Activated naive CD8-positive, alpha-beta T cell treated with anti-CD3 and anti-CD28 coated beads, Interleukin-2, amount 50 U/mL, for 24 hours (primary cell): Measurements from ENCODE around the gene IPO13.

ENCODE experiments used
- ATAC-seq: fragments of 150-1000 bp; cut with Tn5 transposase; one replicate; pipeline ENCODE4 v1.10.0; 2021
- DNase-seq: peaks from one replicate; pipeline ENCODE4 v3.0.0; 2021
- H3K27ac Mint-ChIP-seq: one replicate; pipeline ENCODE4 v1.8.0; 2021; ENCODE audit warnings: mild to moderate bottlenecking, mixed read lengths
- H3K27me3 Mint-ChIP-seq: one replicate; pipeline ENCODE4 v1.8.0; 2021; ENCODE audit warnings: mixed read lengths
- H3K36me3 Mint-ChIP-seq: one replicate; pipeline ENCODE4 v1.8.0; 2021; ENCODE audit warnings: low read depth, mixed read lengths
- H3K4me1 Mint-ChIP-seq: one replicate; pipeline ENCODE4 v1.8.0; 2021; ENCODE audit warnings: mixed read lengths
- H3K4me3 Mint-ChIP-seq: one replicate; pipeline ENCODE4 v1.8.0; 2021; ENCODE audit warnings: mild to moderate bottlenecking, moderate library complexity, mixed read lengths
- H3K9me3 Mint-ChIP-seq: one replicate; pipeline ENCODE4 v1.8.0; 2021; ENCODE audit warnings: mixed read lengths

The IPO13 gene

DNA sequence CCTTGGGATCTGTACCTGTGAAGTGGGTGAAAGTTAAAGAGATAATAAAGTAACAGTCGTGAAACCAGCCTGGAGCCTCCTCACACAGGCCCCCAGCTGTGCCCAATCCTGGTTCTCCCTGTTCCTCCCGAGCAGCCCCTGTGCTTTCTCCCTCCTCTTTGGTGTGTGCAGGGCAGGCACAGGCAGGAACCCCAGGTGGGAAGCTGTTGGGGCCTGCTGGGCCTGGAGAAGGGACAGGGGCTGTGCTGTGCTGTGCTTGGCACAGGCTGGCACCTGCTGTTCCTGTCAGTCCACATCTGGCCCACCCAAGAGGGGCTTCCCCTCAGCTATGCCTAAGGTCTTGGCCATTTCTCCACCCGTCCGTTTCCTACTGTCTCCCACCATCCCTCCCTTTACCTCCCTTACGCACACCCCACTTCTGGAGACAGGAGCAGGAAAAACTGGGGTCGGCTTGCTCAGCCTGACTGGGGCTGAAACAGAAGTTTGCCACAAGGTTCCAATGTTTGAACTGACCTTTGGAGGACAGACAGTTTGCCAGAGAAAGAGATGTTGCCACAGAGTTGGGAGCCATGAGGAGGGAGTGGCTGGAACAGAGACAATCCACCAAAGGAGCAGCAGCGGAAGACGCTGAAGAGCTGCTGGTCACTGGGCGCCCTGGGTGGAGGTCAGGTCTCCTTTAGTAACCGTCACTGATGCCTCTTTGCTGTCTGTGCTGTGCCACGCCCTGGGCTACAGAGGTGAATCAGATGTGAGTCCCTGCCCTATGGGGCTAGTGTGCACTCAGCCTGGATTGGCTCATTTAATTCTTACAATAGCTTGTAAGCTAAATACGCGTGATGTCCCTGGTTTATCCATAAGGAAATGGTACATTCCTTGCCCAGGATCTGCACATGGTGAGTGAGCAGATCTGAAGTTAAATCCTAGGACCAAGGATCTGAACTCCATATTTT lies 31.9 kb upstream of the IPO13 start:
- Mint-ChIP-seq H3K27me3 (no peaks in the 10 kb centered on the region), H3K4me3 (no peak overlapping the region), H3K27ac (no peak overlapping the region), H3K4me1 (no peaks in the 10 kb centered on the region), H3K36me3 (no peaks in the 10 kb centered on the region), H3K9me3 (no peaks in the 10 kb centered on the region)
- ATAC-seq (no peak), DNase-seq (no peak)

DNA sequence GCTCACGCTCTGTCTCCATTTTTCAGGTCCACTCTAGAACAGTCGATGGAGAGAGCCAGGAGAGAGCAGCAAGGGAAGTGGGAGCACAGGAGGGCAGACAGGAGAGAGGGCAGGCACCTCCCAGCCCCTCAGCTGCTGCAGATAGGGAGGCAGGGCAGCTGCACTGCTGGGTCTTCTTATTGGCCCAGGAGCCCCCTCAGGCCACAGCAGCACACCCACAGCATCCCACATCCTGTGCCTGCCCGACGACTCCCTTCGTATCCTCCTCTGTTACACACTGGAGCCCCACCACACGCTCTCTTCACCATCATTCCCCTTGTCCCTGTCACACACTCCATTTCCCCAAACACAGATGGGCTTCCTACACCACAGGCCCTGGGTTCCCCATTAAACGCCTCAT lies 26.8 kb upstream of the IPO13 start:
- peaks cover 3% of the 10 kb centered on the region for H3K36me3 Mint-ChIP-seq
- H3K4me1 Mint-ChIP-seq = peaks cover 3% of the 10 kb centered on the region
- no peak overlapping the region for H3K27ac Mint-ChIP-seq
- DNase-seq (no peak), ATAC-seq (peak; percentile 49)
- H3K27me3 Mint-ChIP-seq = no peaks in the 10 kb centered on the region
- no peaks in the 10 kb centered on the region for H3K9me3 Mint-ChIP-seq
- no peak overlapping the region for H3K4me3 Mint-ChIP-seq

DNA sequence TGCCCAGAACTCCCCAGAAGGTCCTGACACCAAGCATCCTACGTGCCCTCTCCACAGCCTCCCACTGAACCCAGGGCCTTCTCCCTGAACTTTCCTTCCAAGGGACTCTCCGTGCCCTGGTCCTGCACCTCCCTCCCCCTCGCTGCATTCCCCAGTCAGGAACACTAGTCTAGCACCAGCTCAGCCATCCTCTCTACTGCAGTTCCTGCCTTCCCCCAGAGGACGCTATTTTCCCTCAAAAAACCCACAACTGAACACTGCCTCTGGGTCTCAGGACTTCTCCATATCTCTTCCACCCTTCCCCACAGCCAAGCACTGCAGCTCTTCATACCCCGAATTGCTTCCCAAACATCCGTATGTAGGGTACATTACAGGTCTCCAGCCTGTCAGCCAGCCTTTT lies 25.7 kb upstream of the IPO13 start:
- H3K4me1 Mint-ChIP-seq = peaks cover 3% of the 10 kb centered on the region
- H3K9me3 Mint-ChIP-seq = no peaks in the 10 kb centered on the region
- DNase-seq (no peak), ATAC-seq (no peak)
- H3K4me3 Mint-ChIP-seq = no peak overlapping the region
- no peaks in the 10 kb centered on the region for H3K27me3 Mint-ChIP-seq
- peaks cover 7% of the 10 kb centered on the region for H3K36me3 Mint-ChIP-seq
- H3K27ac Mint-ChIP-seq = no peak overlapping the region

DNA sequence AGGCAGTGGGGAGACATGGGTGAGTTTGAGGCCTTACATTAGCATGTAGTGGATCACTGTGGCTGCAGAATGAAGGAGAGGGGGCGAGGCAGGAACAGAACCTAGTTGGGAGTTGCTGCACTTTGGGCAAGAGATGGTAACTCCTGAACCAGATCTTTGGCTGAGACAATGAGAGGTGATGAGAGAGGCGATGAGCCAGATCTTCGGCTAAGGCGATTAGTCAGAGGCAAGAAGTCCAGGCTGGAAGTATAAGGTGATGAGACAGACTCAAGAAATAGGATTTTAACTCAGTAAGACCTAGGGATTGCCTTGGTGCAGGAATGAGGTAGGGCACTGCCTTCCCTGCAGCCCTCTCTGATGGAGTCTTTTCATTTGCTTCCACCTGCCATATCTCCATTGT lies 22.2 kb upstream of the IPO13 start:
- Mint-ChIP-seq H3K27me3 (no peaks in the 10 kb centered on the region), H3K27ac (no peak overlapping the region), H3K9me3 (no peaks in the 10 kb centered on the region), H3K4me1 (peaks cover 4% of the 10 kb centered on the region), H3K4me3 (no peak overlapping the region), H3K36me3 (peaks cover 7% of the 10 kb centered on the region)
- no peak for ATAC-seq
- DNase-seq = no peak

DNA sequence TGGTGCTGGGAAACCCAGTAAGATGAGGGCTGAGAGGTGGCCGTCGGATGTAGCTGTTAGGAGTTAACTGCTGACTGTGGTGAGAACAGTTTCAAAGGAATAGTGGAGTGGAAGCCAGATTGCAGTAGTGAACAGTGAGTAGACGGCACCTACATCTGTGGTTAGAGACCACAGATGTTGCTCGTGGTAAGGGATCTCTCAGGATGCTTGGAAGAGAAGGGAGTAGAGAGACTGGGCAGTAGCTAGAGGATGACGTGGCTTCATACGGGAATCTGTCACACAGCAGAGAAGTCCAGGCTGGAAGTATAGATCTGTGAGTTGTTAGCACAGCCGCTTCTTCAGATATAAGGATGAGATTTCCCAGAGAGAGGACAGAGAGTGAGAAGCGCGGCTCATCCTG lies 20.9 kb upstream of the IPO13 start:
- Mint-ChIP-seq H3K27ac (no peak overlapping the region), H3K4me1 (peaks cover 4% of the 10 kb centered on the region), H3K36me3 (peaks cover 7% of the 10 kb centered on the region)

DNA sequence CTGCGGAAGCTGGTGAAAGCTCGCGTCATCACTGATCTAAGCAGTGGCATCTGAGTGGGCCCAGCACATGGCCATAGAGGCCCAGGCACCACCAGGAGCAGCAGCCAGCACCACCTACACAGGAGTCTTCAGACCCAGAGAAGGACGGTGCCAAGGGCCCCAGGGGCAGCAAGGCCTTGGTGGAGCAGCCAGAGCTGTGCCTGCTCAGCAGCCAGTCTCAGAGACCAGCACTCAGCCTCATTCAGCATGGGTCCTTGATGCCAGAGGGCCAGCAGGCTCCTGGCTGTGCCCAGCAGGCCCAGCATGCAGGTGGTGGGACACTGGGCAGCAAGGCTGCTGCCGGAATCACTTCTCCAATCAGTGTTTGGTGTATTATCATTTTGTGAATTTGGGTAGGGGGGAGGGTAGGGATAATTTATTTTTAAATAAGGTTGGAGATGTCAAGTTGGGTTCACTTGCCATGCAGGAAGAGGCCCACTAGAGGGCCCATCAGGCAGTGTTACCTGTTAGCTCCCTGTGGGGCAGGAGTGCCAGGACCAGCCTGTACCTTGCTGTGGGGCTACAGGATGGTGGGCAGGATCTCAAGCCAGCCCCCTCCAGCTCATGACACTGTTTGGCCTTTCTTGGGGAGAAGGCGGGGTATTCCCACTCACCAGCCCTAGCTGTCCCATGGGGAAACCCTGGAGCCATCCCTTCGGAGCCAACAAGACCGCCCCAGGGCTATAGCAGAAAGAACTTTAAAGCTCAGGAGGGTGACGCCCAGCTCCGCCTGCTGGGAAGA lies 16.4 kb upstream of the IPO13 start:
- H3K27ac Mint-ChIP-seq = no peak overlapping the region
- H3K27me3 Mint-ChIP-seq = peaks cover 24% of the 10 kb centered on the region
- ATAC-seq = no peak
- H3K4me3 Mint-ChIP-seq = no peak overlapping the region
- H3K4me1 Mint-ChIP-seq = peaks cover 15% of the 10 kb centered on the region
- H3K9me3 Mint-ChIP-seq = no peaks in the 10 kb centered on the region
- DNase-seq = no peak
- H3K36me3 Mint-ChIP-seq = peaks cover 4% of the 10 kb centered on the region

More for the DNA sequence above, 20.9 kb upstream of the IPO13 start:
- Mint-ChIP-seq H3K4me3 (no peak overlapping the region), H3K9me3 (no peaks in the 10 kb centered on the region), H3K27me3 (no peaks in the 10 kb centered on the region)
- ATAC-seq (no peak), DNase-seq (no peak)

DNA sequence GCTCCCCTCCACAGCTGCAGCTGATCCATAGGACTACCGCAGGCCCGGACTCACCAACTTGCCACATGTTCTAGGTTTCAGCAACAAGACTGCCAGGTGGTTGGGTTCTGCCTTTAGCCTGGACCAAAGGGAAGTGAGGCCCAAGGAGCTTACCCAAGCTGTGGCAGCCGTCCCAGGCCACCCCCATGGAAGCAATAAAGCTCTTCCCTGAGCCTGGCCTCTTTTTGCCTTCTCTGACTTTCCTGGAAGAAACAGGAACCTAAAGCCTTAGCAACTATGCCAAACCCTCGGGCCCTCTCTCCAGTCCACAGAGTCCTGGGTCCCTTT lies 15.8 kb upstream of the IPO13 start:
- no peaks in the 10 kb centered on the region for H3K9me3 Mint-ChIP-seq
- H3K4me3 Mint-ChIP-seq = no peak overlapping the region
- H3K27ac Mint-ChIP-seq = no peak overlapping the region
- H3K27me3 Mint-ChIP-seq = peaks cover 27% of the 10 kb centered on the region
- no peak for ATAC-seq
- H3K36me3 Mint-ChIP-seq = peaks cover 1% of the 10 kb centered on the region
- peaks cover 15% of the 10 kb centered on the region for H3K4me1 Mint-ChIP-seq
- no peak for DNase-seq

DNA sequence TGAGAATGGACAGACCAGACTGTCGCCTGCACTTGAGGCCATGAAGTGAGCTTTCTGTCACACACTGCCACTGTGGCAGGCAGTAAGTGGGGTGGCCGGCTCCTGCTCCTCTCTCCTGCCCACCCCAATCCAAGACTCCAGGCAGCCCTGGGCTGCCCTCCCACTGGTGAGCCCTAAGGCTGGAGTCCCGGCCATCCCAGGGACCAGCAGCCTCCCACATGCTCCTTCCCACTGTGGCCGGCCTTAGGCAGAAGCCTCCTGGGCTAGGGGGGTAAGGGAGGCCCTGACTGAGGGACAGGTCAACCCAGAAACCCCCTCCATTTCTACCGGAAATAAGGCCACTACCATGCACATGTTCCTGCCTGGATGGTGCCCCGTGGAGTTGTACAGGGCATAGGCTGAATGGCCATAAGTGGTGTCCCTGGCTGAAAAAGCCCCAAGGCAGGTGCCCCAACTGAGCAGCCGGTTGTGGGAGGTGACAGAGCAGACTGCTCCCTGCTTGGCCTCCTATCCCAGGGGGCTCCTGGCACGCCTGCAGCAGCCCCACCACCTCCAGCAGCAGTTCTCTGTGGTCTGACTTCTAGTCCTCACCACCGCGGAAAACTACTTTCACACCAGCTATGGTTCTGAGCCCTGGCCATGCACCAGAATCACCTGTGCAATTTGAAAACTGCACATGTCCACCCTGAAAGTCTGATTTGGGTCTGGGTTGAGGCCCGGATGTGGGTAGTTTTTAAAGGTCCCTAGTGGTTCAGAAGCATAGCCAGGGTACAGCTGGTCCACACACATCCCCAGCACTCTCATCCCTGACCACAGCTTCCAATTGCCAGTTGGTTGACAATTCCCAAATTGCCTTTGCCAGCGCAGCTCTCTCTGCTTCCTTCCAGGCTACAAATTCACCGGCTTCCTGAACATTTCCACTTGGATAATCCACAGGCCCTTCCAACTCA lies 14.8 kb upstream of the IPO13 start:
- peaks cover 17% of the 10 kb centered on the region for H3K4me1 Mint-ChIP-seq
- H3K4me3 Mint-ChIP-seq = no peak overlapping the region
- DNase-seq (no peak), ATAC-seq (no peak)
- peaks cover 31% of the 10 kb centered on the region for H3K27me3 Mint-ChIP-seq
- H3K36me3 Mint-ChIP-seq = no peaks in the 10 kb centered on the region
- H3K27ac Mint-ChIP-seq = no peak overlapping the region
- no peaks in the 10 kb centered on the region for H3K9me3 Mint-ChIP-seq

DNA sequence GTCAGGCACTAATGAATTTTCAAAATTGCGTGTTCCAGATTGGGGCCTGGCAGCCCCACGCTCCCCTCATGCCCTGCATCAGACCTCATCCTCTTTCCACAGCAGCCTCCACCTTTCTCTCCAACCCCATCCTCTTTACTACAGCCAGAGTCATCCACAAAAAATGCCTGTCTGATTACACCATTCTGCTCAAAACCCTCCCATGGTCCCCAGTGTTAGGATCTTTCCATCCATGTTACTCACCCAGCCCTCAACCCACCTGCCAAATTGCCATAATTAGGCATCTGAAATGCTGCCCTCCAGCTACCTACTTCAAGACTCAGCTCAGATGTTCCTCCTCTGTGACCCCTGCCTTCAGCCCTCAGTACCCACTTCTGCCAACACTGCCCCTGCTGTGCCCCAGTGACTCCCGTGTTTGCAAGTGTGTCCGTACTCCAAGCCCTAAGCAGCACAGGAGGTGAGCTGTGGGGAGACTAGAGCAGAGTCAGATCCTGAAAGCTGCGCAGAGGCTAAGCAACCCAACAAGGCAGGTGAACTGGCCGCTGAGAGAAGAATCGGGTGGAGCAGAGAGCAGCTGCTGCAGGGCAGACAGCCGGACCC lies 13.9 kb upstream of the IPO13 start:
- no peak for DNase-seq
- peak overlapping the region; percentile 23 for H3K4me3 Mint-ChIP-seq
- ATAC-seq = no peak
- peaks cover 33% of the 10 kb centered on the region for H3K27me3 Mint-ChIP-seq
- no peaks in the 10 kb centered on the region for H3K9me3 Mint-ChIP-seq
- no peaks in the 10 kb centered on the region for H3K36me3 Mint-ChIP-seq
- H3K27ac Mint-ChIP-seq = no peak overlapping the region
- H3K4me1 Mint-ChIP-seq = peaks cover 17% of the 10 kb centered on the region

DNA sequence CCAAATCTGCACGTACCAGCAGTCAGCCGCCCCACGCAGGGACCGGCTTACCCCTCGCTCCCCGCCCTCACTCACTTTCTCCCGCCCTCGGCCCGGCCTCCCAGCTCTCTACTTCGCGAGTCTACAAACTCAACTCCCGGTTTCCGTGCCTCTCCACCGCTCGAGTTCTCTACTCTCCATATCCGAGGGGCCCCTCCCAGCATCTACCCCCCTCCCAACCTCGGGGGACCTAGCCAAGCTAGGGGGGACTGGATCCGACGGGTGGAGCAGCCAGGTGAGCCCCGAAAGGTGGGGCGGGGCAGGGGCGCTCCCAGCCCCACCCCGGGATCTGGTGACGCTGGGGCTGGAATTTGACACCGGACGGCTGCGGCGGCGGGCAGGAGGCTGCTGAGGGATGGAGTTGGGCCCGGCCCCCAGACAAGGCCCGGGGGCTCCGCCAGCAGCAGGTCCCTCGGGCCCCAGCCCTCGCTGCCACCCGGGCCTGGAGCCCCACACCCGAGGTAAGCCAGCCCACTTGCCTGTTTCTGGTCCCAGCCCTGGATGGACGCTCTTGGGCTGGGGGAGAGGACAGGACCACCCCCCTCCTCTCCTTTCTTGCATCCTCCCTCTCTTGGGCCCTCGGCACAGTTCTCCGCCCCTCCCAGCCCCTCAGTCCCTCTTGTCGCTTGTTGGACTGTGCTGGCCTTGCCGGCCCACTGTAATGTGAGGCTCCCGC lies 13.2 kb upstream of the IPO13 start, which contains the start of gene ARTN:
Gene ARTN (plus strand): TSS at position 416 of the 715 bp plus-strand sequence. CDS start 1,856 bp downstream, outside the sequence.
- Mint-ChIP-seq H3K4me1 (peaks cover 17% of the 10 kb centered on the region), H3K27ac (no peak within 1 kb of the TSS), H3K36me3 (no peaks in the 10 kb centered on the region), H3K9me3 (no peaks in the 10 kb centered on the region), H3K27me3 (peaks cover 33% of the 10 kb centered on the region), H3K4me3 (peak within 1 kb of the TSS; percentile 38)
- ATAC-seq = no peak
- no peak for DNase-seq

DNA sequence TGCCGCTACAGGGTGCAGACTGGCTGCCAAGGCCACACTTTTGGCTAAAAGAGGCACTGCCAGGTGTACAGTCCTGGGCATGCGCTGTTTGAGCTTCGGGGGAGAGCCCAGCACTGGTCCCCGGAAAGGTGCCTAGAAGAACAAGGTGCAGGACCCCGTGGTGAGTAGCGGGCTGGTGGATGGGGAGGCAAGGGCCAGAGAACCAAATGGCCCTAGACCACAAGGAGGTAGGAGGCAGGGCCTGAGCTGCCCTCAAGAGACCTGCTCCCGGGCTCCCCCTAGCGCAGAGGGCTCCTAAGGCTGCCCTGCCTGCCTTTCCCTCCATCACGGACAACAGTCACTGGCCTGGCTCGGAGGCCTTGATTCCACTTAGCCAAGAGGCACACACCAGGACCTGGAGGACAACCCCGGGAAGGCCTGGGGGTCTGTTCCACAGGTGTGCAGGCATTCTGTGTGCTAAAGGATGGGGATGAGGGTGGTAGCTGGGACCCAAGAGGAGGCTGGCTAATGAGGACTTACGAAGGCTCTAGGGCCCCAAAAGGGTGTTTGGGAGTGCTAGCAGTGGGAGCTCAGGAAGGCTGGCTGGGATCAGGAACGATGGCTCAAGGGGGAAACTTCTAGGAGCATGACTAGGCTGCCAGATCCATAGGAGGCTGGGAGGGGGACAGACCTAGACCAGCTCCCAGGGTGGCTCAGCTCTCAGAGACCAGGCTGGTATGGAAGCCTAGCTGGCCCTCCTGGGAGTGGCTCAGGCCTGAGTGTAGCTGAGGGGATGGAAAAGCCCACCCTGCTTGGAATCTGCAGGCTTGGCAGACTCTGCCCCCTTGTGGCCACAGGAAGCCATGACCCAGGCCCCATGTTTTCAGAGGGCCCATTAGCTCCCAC lies 12.4 kb upstream of the IPO13 start:
- H3K27ac Mint-ChIP-seq = no peak overlapping the region
- peaks cover 33% of the 10 kb centered on the region for H3K27me3 Mint-ChIP-seq
- H3K36me3 Mint-ChIP-seq = no peaks in the 10 kb centered on the region
- ATAC-seq (peak; percentile 56), DNase-seq (peak; percentile 75)
- no peaks in the 10 kb centered on the region for H3K9me3 Mint-ChIP-seq
- H3K4me1 Mint-ChIP-seq = peaks cover 17% of the 10 kb centered on the region
- peak overlapping the region; percentile 38 for H3K4me3 Mint-ChIP-seq

DNA sequence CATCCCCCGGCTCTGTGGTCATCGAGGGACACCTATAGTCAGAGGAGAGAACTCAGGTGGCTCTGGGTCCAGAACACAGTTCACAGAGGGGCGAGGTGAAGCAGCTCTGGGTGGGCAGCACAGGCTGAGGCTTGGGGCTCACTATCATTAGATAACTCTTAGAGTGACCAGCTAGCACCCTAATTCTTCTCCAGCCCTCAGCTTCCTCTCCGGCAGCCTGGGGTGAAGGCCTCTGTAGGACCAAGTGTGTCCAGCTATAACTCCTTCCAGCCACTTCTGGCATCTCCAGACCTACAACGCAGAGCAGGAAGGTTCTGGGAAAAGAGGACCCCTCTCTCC lies 11.8 kb upstream of the IPO13 start:
- Mint-ChIP-seq H3K27me3 (peaks cover 33% of the 10 kb centered on the region), H3K4me3 (no peak overlapping the region), H3K9me3 (no peaks in the 10 kb centered on the region), H3K4me1 (peaks cover 12% of the 10 kb centered on the region), H3K36me3 (no peaks in the 10 kb centered on the region), H3K27ac (no peak overlapping the region)
- ATAC-seq = no peak
- no peak for DNase-seq
